Activated CD8-positive, alpha-beta memory T cell treated with anti-CD3 and anti-CD28 coated beads for 36 hours (primary cell): ENCODE measurements around the gene INTS14. TPM values are rescaled to one million over a fixed set of nuclear protein-coding genes. Genes with fewer than 3 reads are reported as not detected.
"Not testable (repeated sequence)": the region's sequence is repeated elsewhere in the genome, so short reads cannot be mapped to it uniquely, and the experiment has no call there.

ENCODE experiments used
- CTCF ChIA-PET: fragments of 350-600 bp; sonication (Branson Sonifier 250); formaldehyde crosslinking; loops from one replicate; lab custom pipeline; 2021; ENCODE audit warnings: antibody characterized with exemption; lab: Charles Lee
- POLR2A ChIA-PET: fragments of 350-600 bp; sonication (Branson Sonifier 250); formaldehyde crosslinking; loops from one replicate; lab custom pipeline; 2021; ENCODE audit warnings: antibody characterized with exemption; lab: Charles Lee
- total RNA-seq, 2 experiments: library from RNA; stranded (reverse); gene quantifications; one replicate each; pipeline ENCODE4 v1.2.3, GENCODE V29; 2021

INTS14 gene
- total RNA-seq, 2 experiments from 2014 or later: 59.2 to 62.3 TPM

DNA sequence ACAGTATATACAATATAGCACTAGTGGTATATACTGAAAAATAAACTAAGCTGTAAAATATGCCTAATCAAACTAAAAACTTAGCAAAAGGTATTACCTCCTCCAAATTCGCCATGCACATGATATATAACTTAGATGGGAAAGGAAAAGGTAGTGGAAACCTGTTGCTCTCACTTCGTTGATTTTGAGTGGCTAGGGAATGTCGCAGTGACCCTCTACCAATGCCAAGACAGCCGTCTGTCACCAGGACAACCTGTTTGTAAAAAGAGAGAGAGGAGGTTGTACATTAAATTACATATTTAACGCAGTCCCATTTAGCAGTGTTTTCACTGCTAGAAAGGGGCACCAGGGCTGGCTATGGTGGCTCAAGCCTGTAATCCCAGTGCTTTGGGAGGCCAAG, 11.3 kb downstream of the INTS14 start:
- CTCF ChIA-PET: no interaction called here
- POLR2A ChIA-PET: no interaction called here

DNA sequence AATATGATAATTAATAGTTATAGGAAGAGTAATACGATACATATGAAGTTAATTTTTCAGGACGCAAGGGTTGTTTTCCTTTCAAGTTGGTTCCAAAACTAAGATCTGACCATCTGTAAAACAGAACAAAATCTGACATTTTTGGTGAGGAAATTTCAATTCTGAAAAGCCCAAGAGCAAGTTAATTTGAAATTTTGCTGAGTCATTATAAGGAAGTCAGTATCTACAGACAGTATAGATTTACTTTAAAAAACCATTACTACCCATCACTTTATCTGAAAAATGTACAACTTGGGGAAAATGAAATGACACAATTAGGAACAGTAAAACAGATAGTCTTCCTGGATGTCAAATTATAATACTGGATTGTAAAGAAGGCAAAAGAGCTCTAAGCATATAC, 12.5 kb downstream of the INTS14 start:
- CTCF ChIA-PET: no interaction called here
- POLR2A ChIA-PET: no interaction called here

DNA sequence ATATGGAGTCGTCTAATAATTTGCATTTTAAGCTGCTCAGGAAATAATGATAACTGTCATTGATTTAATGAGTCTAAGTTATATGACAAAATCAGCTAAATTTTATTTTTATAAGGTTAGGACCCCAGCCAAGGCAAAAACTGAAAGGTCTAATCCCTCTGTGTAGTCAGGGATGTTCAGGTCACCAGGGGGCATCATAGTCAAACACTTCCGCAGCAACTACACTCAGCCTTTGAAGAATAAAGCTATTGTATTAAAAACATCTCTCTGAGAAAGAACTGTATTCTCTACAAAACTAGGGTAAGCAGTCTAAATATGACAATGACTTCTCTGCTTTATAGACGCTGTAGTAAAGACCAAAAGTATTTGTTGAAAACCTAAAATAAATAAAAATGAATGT, 15.0 kb downstream of the INTS14 start:
- ChIA-PET POLR2A (no interaction called here), CTCF (interaction anchor here (1.4 kb wide), 1 partner anchor 33 kb away, joined by 3 read pairs; no protein-coding TSS in a partner anchor)

DNA sequence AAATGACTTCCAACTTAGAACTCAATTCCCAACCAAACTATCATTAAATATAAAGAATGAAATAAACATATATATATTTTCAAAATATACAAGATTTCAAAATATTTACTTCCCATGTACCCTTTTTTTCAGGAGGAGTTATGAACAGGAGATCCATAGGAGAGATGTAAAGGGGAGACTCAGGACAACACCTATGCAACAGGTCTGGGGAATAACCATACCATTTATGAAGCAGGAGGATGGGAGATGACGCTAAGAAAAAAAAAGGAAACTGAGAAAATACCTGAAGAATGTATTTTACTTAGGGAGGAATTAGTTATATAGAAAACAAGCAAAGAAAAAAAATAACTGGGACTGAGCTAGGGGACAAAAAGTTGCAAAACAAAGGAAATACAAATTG, 23.8 kb downstream of the INTS14 start:
- ChIA-PET POLR2A (no interaction called here), CTCF (no interaction called here)

DNA sequence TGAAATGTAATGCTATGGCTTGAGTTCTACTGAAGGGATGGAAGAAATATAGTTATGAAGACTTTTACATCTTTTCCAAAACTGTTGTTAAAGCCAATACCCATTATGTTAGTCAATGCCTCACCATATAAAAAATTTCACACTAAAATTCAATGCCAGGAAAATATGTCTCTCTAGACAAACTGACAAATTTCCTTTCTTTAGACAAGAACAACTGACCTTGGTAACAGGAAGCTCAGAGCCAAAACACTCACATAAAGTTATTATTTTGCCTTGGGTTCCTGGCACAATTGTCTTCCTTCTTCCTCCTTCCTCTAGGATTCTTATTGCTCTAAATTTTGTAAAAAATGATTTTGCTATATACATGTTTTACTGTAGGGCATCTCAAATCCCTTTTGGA, 26.7 kb downstream of the INTS14 start:
- POLR2A ChIA-PET: interaction anchor here (0.6 kb wide), 1 partner anchor 47 kb away, joined by 3 read pairs; no protein-coding TSS in a partner anchor
- CTCF ChIA-PET: no interaction called here

DNA sequence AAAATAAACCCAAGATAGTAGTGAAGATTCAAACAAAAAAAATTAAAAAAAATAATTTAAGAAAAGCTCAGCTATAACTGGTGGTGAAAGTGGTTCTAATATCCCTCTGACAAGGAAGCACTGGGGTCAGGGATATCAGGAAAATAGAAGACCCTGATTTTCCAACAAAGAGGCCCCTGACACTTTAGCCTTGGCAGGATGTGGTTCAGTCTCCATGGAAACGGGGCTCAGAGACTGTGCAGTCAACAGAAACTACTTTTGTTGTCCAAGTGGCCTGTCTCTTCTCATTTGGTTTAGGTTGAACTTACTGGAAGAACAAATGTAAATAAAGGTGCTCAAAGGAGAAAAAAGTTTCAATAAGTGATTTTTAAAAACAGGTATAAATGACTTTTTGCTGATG, 27.2 kb downstream of the INTS14 start:
- ChIA-PET CTCF (no interaction called here), POLR2A (no interaction called here)

DNA sequence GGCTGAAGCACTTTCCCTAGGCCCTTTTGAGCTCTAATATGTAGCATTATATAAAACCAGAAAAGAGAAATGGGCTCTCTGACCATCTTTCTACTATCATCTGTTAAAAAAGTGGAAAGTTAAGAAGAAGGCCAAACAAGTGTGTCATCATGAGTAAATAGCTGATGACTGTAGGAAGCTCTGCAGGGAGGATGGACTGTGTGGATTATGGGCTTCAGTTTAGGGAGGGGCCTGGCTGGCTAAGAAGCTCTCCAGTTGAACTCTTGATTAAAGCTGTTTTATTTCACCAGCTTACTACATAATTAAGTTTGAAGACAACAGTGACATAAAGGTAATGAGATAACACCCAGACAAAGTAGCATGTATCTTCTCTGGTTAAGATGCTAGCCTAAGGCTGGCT, 30.6 kb downstream of the INTS14 start:
- CTCF ChIA-PET: no interaction called here
- POLR2A ChIA-PET: no interaction called here

DNA sequence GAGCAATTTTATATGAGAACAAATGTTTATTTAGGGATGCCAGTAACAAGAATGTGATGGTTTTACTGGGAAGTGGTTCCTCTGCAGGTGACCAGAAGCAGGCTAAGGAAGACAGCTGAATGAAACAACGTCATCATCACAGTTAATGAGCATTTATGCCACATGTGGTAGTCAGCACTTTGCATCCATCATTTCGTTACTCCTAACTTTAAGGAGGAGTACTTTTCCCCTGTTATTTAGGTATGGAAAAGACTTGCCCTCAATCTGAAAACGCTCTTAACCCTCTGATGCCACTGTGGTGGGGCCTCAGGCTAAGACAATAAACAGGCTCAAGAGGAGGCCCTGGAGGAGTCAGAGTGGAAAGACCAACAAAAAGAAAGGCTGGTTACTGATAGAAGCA, 31.2 kb downstream of the INTS14 start:
- ChIA-PET POLR2A (no interaction called here), CTCF (no interaction called here)

DNA sequence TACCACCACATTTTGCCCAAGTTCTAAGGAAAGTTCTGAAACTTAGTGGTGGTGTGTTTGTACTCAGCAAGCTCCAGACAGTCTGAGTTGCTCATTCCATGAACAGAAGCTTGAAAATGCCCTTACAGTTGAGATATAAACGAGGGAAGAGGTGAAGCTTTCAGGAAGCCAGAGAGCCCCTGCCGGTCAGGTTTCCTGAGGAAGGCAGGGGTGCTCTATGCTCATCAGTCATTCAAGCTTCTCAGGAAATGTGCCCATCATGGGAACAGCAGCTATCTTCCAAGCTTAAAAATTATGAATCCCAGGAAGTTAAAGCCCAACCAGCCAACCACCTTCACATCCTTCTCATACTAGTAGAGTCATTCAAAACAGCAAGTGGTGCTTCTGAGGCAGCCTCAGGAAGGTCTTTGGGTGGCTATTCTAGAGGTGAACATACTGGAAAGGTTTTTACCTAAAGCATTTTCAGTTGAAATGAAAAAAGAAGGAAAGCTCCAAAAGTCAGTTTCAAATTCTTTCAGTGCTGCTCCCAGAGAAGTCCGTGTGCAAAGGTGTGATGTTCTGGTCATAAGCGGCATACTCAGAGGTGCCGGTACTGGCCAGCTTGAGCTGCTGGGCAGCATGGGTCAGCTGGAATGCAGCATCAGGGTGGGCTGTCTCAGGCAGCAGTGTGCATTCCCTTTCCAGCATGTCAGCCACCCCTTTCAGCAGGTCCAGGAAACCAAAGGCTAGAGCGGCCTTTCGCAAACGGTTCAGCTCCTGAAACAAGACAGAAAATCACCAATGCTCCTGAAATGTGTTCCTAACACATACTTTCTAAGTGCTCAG, 31.8 kb downstream of the INTS14 start:
- ChIA-PET POLR2A (no interaction called here), CTCF (no interaction called here)

DNA sequence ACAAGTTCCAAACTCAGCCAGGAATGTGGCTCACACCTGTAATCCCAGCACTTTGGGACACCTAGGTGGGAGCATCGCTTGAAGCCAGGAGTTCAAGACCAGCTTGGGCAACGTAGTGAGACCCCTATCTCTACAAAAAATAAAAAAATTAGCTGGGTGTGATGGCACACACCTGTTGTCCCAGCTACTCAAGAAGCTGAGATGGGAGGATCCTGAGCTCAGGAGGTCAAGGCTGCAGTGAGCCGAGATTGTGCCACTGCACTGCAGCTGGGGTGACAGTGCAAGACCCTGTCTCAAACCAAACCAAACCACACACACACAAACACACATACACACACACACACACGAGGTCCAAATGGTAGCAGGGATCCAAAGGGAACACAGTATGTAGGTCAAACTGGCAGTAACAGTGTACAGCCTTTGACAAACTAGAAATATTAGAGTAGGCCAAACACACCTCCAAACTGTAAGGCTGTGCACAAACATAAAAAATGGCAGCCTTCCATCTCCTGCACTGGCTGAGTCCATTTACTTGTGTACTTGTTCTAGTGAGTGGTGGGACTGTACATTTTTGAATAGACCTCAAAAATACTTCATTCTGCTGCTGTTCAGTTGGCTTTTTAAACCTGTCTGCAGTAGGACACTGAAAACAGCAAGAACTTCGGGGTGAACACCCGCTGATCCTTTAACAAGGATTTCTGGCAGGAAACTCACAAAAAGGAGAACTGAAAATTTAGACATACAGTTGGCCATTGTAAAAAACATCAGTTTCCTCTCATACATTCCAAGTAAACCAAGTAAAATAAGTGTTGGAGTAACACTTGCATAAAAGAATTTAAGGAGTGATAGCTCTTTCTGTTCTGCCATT, 33.6 kb downstream of the INTS14 start:
- ChIA-PET CTCF (no interaction called here), POLR2A (no interaction called here)

DNA sequence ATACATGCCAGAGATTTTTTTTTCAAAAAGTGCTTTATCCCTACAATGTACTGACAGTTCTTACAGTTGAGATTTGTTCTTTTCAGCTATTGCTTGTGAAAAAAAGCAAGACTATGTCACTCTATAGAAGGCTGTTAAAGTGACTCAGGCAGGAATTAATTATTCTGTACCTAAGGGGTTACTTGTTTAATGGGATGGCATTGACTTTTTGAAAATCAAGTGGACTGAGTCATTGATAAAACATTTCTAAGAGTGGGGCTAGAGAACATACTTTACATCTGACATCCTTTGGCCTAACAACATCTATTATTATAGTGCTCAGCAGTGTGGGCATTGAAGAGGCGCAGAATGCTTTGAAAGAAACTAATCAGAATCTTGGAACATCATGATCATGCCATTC, 34.3 kb downstream of the INTS14 start:
- ChIA-PET CTCF (interaction anchor here (0.6 kb wide), 1 partner anchor 59 kb away, joined by 3 read pairs; no protein-coding TSS in a partner anchor), POLR2A (no interaction called here)

DNA sequence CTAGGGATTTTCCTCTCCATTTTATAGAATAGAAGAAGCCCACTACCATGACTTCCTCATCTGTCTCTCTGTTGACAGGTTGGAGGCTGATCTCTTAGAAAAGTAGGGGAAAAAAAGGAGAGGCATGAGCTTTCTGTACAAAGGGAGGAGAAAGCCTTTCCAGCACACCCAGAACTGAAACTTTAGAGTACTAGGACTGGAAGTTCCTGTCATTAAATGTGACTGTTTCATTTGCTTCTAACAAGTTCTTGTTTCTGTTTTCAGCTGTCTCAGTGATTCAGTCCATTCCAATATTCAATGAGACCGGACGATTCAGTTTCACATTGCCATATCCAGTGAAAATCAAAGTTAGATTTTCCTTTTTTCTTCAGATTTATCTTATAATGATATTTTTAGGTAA, 39.0 kb downstream of the INTS14 start:
- POLR2A ChIA-PET: no interaction called here
- CTCF ChIA-PET: no interaction called here

DNA sequence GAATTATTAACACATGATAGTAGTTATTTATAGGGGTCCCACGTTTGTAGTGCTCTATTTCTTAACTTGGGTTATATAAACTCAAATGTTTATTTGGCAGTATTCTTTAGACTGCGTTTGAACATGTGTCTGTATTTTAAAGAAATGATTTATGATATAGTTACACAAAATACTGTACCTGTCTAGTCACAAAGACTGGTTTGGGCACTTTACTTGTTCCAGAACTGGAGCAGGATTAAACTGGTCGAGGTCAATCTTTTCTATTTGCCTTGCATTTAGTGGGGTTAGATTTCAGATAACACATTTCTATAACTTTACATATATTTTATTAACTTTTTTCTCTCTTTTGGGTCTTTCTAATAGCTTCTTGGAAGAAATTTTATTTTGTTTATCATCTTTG, 41.2 kb downstream of the INTS14 start:
- ChIA-PET POLR2A (no interaction called here), CTCF (no interaction called here)

DNA sequence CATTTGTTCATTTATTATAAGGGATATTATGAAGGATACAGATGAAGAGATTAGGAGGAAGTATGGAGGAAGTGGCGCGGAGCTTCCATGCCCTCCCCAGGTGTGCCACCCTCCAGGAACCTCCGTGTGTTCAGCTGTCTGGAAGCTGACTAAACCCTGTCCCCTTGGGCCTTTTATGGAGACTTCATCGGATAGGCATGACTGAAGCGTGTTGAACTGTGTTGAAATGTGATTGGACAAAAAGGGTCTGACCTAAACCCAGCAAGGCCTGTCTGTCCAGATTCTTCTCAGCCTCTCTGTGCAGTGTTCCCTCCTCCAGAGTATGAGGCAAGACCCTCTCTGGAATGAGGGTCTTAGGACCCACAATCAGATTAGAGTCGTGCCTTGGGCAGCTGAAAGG, 49.0 kb downstream of the INTS14 start:
- ChIA-PET CTCF (no interaction called here), POLR2A (no interaction called here)

DNA sequence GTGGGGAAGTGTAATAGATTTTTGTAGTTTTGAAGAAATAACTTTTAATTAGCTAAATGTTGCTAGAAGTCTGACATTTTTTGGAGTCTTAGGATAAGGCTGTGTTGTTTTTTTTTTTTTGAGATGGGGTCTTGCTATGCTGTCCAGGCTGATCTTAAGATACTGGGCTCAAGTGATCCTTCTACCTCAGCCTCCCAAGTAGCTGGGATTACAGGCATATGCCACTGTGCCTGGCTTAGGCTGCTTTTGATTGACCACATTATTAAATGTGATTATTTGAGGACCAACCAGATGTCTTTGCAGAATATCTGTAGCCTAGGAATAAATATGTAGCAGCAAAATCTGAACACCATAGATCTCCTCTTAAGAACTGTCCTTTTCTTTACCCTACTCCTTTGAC, 51.0 kb downstream of the INTS14 start:
- CTCF ChIA-PET: interaction anchor here (1.2 kb wide), 1 partner anchor 365 kb away, joined by 5 read pairs; no protein-coding TSS in a partner anchor
- POLR2A ChIA-PET: no interaction called here

DNA sequence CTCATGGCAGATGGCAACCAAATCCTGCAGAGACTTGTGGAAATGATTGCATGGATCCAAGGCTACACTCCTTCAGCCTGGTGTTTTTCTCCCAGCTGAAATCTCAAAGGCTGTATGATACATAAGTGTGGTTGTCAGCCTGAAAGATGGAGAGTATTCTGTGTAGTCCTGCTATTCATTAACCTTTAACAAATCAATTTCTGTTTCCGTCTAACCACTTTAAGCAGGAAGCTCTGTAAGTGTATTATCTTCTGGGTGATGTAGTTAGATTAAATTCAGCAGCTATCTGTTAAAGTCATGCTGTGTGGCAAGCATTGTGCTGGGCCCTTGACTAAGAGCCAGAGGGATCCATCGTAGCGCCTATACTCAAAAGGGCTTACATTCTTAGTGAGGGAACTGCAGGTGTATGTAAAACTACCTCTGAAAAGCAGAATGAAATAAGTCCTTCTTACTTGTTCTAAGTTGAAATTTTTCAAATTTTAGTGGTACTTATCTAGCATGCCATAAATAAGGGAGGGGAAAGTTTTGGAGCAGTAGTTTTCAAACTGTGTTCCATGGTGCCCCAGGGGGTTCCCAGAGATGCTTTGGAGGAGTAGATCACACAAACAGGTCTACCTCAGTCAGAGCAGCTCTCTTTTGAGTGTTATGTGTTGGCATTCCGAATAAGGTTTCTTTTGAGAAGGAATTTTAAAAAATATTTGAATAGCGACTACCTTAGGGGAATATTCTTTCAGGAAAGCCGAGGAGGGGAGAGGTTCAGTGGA, 51.8 kb downstream of the INTS14 start:
- ChIA-PET CTCF (interaction anchor here (0.5 to 1.2 kb wide), 2 partner anchors 189 to 366 kb away, joined by 3 to 5 read pairs; no protein-coding TSS in a partner anchor), POLR2A (no interaction called here)

DNA sequence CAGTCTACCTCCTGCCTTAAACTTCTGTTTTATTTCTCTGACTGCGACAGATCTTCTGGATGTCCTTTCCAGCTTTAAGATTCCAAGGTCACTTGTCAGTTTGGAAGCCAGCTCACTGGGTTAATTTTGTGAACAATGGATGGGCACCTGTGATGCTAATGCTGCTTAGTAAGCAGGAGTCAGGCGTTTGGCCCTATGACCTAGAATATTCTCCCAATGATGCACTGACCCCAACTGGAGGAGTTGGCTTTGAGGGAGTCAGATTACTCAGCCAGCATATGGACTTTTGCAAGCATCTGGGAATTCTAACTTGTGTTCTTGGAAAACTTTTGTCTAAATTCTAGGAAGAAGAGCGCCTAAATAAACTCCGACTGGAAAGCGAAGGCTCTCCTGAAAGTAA, 52.6 kb downstream of the INTS14 start:
- ChIA-PET POLR2A (no interaction called here), CTCF (no interaction called here)

DNA sequence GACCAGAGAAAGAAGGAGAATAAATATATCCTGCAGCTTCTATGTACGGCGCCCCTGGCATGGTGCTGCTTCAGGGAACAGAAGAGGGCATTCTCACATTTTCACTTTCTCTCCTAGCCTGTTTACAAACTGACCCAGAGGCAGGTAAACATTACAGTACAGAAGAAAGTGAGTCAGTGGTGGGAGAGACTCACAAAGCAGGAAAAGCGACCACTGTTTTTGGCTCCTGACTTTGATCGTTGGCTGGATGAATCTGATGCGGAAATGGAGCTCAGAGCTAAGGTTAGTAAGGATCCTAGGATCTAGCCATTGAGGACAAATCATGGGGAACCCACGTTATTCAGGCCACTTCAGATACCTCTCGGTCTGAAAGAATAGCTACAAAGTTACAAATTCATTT, 54.3 kb downstream of the INTS14 start:
- ChIA-PET POLR2A (no interaction called here), CTCF (no interaction called here)

DNA sequence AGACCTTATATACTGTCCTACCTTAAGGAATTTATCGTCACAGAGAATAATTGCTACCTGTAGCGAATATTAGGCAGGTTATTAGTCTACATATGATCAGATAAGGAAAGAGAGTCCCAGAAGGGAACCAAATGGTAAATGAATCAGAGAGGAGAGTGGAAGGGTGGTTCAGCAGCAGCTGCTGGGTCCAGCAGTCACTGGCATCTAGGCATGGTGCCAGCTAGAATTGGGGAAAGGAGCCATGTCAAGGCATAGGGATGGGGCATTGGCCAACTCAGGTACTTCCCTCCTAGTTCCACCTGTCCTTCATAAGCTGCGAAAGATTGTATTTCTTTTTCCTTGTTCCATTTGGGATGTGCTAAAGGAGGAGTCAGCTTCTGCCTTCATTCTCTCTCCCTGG, 57.2 kb downstream of the INTS14 start:
- ChIA-PET POLR2A (no interaction called here), CTCF (no interaction called here)

DNA sequence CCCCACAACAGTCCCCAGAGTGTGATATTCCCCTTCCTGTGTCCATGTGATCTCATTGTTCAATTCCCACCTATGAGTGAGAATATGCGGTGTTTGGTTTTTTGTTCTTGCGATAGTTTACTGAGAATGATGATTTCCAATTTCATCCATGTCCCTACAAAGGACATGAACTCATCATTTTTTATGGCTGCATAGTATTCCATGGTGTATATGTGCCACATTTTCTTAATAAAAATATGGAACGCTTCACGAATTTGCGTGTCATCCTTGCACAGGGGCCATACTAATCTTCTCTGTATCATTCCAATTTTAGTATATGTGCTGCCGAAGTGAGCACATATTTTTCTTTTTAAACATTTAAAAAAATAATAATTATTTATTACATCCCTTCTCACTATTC, 58.1 kb downstream of the INTS14 start:
- POLR2A ChIA-PET, CTCF ChIA-PET: not testable (repeated sequence)
